Activated CD8-positive, alpha-beta memory T cell treated with anti-CD3 and anti-CD28 coated beads for 1 hour (primary cell): Measurements from ENCODE around the gene TKTL1.
"Not testable (repeated sequence)": the region's sequence is repeated elsewhere in the genome, so short reads cannot be mapped to it uniquely, and the experiment has no call there.

Experiments
- DNase-seq, 2 donors: peaks; one replicate each; pipeline ENCODE4 v3.0.0-alpha.2; 2020; ENCODE audit warnings: low read depth in 1 of 2; ENCODE audit errors: extremely low read depth in 1 of 2

TKTL1 gene

GRCh38 chrX:154343063-154343462, 47.5 kb downstream of the TKTL1 start:
- DNase-seq, result not testable (repeated sequence)

GRCh38 chrX:154343620-154344019, 48.0 kb downstream of the TKTL1 start:
- not testable (repeated sequence) for DNase-seq

- DNase-seq, result no peak
Measured at GRCh38 chrX:154348114-154348531, 52.5 kb downstream of the TKTL1 start.

- DNase-seq, result no peak
Measured at GRCh38 chrX:154348646-154349358, 53.2 kb downstream of the TKTL1 start.

GRCh38 chrX:154349359-154349935, 53.9 kb downstream of the TKTL1 start:
- no peak for DNase-seq

- DNase-seq, result no peak
Measured at GRCh38 chrX:154349979-154350378, 54.4 kb downstream of the TKTL1 start.

- DNase-seq, result no peak
Measured at GRCh38 chrX:154350429-154351182, 55.0 kb downstream of the TKTL1 start.

GRCh38 chrX:154351183-154352011, 55.8 kb downstream of the TKTL1 start:
- DNase-seq, result no peak

- DNase-seq, result no peak
Measured at GRCh38 chrX:154352012-154352401, 56.4 kb downstream of the TKTL1 start.

GRCh38 chrX:154352466-154352865, 56.9 kb downstream of the TKTL1 start:
- DNase-seq, result no peak

GRCh38 chrX:154353172-154353843, 57.7 kb downstream of the TKTL1 start:
- DNase-seq, result no peak

GRCh38 chrX:154354013-154354412, 58.4 kb downstream of the TKTL1 start:
- no peak for DNase-seq

- DNase-seq, result no peak
Measured at GRCh38 chrX:154354516-154354915, 58.9 kb downstream of the TKTL1 start.

- no peak for DNase-seq
Measured at GRCh38 chrX:154355094-154355775, 59.6 kb downstream of the TKTL1 start.

GRCh38 chrX:154355776-154356140, 60.2 kb downstream of the TKTL1 start:
- no peak for DNase-seq

GRCh38 chrX:154356596-154356995, 61.0 kb downstream of the TKTL1 start:
- no peak for DNase-seq

- DNase-seq, result no peak
Measured at GRCh38 chrX:154357205-154357604, 61.6 kb downstream of the TKTL1 start.

- no peak for DNase-seq
Measured at GRCh38 chrX:154358011-154358410, 62.4 kb downstream of the TKTL1 start.

GRCh38 chrX:154358829-154359228, 63.2 kb downstream of the TKTL1 start:
- DNase-seq, result no peak
